CD14-positive monocyte (primary cell): ENCODE data around the gene LPO. TPM values are rescaled to one million over a fixed set of nuclear protein-coding genes. Genes with fewer than 3 reads are reported as not detected.

Experiments used
- DNase-seq, 3 donors: peaks; one replicate each; pipeline ENCODE4 v3.0.0-alpha.2; 2011 to 2022
- H2AFZ ChIP-seq: 2 replicates; pipeline ENCODE4 v1.6.0; 2012; ENCODE audit warnings: mild to moderate bottlenecking, low read depth, low read length, inconsistent platforms; ENCODE audit not compliant: insufficient read depth, poor library complexity, severe bottlenecking
- H3K27ac ChIP-seq, 2 donors: 1 replicate in 1 of 2; 2 replicates in 1 of 2; pipeline ENCODE4 v1.5.1; 2012 to 2013; ENCODE audit warnings: low read length in 2 of 2, control low read depth in 1 of 2, inconsistent platforms in 1 of 2, low read depth in 1 of 2, mild to moderate bottlenecking in 1 of 2
- H3K27me3 ChIP-seq, 2 donors: one replicate each; pipeline versions ENCODE4 v1.6.0 to v1.6.1; 2011 to 2013; ENCODE audit warnings: low read length in 2 of 2; ENCODE audit not compliant: control insufficient read depth in 2 of 2, insufficient read depth in 2 of 2
- H3K36me3 ChIP-seq, 2 donors: replicated peaks in 1 of 2; 1 replicate in 1 of 2; 2 replicates in 1 of 2; pipeline versions ENCODE4 v1.5.1 to v1.6.1; 2012 to 2013; ENCODE audit warnings: low read length in 2 of 2, control low read depth in 1 of 2, inconsistent platforms in 1 of 2, mild to moderate bottlenecking in 1 of 2; ENCODE audit not compliant: insufficient read depth in 2 of 2, control insufficient read depth in 1 of 2
- H3K4me1 ChIP-seq, 2 donors: 1 replicate in 1 of 2; 2 replicates in 1 of 2; pipeline versions ENCODE4 v1.5.1 to v1.6.1; 2012 to 2013; ENCODE audit warnings: low read length in 2 of 2, control low read depth in 1 of 2, inconsistent platforms in 1 of 2, mild to moderate bottlenecking in 1 of 2, moderate library complexity in 1 of 2; ENCODE audit not compliant: insufficient read depth in 2 of 2, control insufficient read depth in 1 of 2
- H3K4me2 ChIP-seq: replicated peaks from 2 replicates; pipeline ENCODE3; 2012; ENCODE audit warnings: low read length, moderate library complexity, mild to moderate bottlenecking; ENCODE audit not compliant: poor library complexity, severe bottlenecking; ENCODE audit errors: extremely low read depth
- H3K4me3 ChIP-seq, 3 experiments: fragments of 200-600 bp in 1 of 3; sonication (generic) in 1 of 3; replicated peaks in 1 of 3; 1 replicate in 2 of 3; 2 replicates in 1 of 3; pipeline ENCODE4 v1.5.1; 2011 to 2013; ENCODE audit warnings: low read length in 3 of 3, mild to moderate bottlenecking in 3 of 3, control low read depth in 2 of 3, low read depth in 2 of 3, inconsistent platforms in 1 of 3, moderate library complexity in 1 of 3
- H3K79me2 ChIP-seq: 2 replicates; pipeline ENCODE4 v1.6.0; 2012; ENCODE audit warnings: mild to moderate bottlenecking, control low read depth, inconsistent platforms, low read length, moderate library complexity; ENCODE audit not compliant: insufficient read depth
- H3K9ac ChIP-seq: 2 replicates; pipeline ENCODE4 v1.6.0; 2017; ENCODE audit warnings: low read length, mild to moderate bottlenecking; ENCODE audit not compliant: insufficient read depth, poor library complexity, severe bottlenecking
- H3K9me3 ChIP-seq, 2 donors: replicated peaks in 1 of 2; 1 replicate in 1 of 2; 2 replicates in 1 of 2; pipeline versions ENCODE4 v1.5.1 to v1.6.1; 2012 to 2013; ENCODE audit warnings: low read length in 2 of 2, control low read depth in 1 of 2; ENCODE audit not compliant: control insufficient read depth in 1 of 2, insufficient read depth in 1 of 2
- H4K20me1 ChIP-seq: 2 replicates; pipeline ENCODE4 v1.6.0; 2012; ENCODE audit warnings: mild to moderate bottlenecking, low read length, control low read depth, moderate library complexity; ENCODE audit not compliant: insufficient read depth
- H3K27ac Mint-ChIP-seq, 7 donors: one replicate each; pipeline ENCODE4 v1.8.0; 2020; ENCODE audit warnings: mild to moderate bottlenecking in 7 of 7, mixed read lengths in 7 of 7, moderate library complexity in 6 of 7, inconsistent platforms in 2 of 7
- H3K27me3 Mint-ChIP-seq, 3 donors: one replicate each; pipeline ENCODE4 v1.8.0; 2021 to 2022; ENCODE audit warnings: low read depth in 3 of 3, mild to moderate bottlenecking in 3 of 3, mixed read lengths in 3 of 3, moderate library complexity in 3 of 3, inconsistent platforms in 1 of 3
- H3K36me3 Mint-ChIP-seq, 2 donors: one replicate each; pipeline ENCODE4 v1.8.0; 2020; ENCODE audit warnings: mixed read lengths in 2 of 2, inconsistent platforms in 1 of 2, mild to moderate bottlenecking in 1 of 2
- H3K4me1 Mint-ChIP-seq: one replicate; pipeline ENCODE4 v1.8.0; 2020; ENCODE audit warnings: mild to moderate bottlenecking, mixed read lengths
- H3K4me3 Mint-ChIP-seq, 2 donors: one replicate each; pipeline ENCODE4 v1.8.0; 2020; ENCODE audit warnings: mild to moderate bottlenecking in 2 of 2, mixed read lengths in 2 of 2, moderate library complexity in 1 of 2
- H3K9me3 Mint-ChIP-seq, 7 donors: one replicate each; pipeline ENCODE4 v1.8.0; 2020 to 2022; ENCODE audit warnings: mixed read lengths in 7 of 7, mild to moderate bottlenecking in 6 of 7, moderate library complexity in 6 of 7, inconsistent platforms in 2 of 7
- CTCF ChIP-seq: fragments of 200-600 bp; IDR thresholded peaks from one replicate; pipeline ENCODE4 v1.8.0; 2022; ENCODE audit warnings: antibody characterized with exemption, mild to moderate bottlenecking
- WGBS: methylation state at CpG from one replicate; pipeline ENCODE4 v1.1.5; 2013; ENCODE audit warnings: missing lambda C conversion rate; ENCODE audit not compliant: insufficient coverage; 5-methylcytosine and 5-hydroxymethylcytosine counted together
- intact Hi-C, 2 donors: fragments of 100-400 bp; cut with micrococcal nuclease; formaldehyde crosslinking; loops; one replicate each; pipeline versions ENCODE4 v1.15.0 to v1.15.1; 2023
- polyA plus RNA-seq, 3 donors: library from polyadenylated mRNA; depleted of rRNA in 1 of 3; unstranded in 2 of 3; stranded (reverse) in 1 of 3; fragments of 300-500 nt in 2 of 3; fragments of >200 nt in 1 of 3; fragmentation: Illumina TruSeq in 2 of 3; gene quantifications; 1 replicate in 2 of 3; 2 replicates in 1 of 3; pipeline ENCODE4 v1.2.3, GENCODE V29; 2012 to 2021

The LPO gene
- polyA plus RNA-seq, 3 donors, result 0.04 to 0.43 TPM; not detected in 1

- WGBS, result 83% methylated on average over 1 of the region's 1 CpG
- TF ChIP-seq CTCF, result no peak
- no peaks in the 10 kb centered on the region for H3K27me3 Mint-ChIP-seq
- peaks cover 29 to 51% of the 10 kb centered on the region in 2 donors for H3K4me1 ChIP-seq
- no peaks in the 10 kb centered on the region for H4K20me1 ChIP-seq
- no peak overlapping the region for H3K9ac ChIP-seq
- H3K9me3 ChIP-seq, result peaks cover 0 to 4% of the 10 kb centered on the region in 2 donors
- peak overlapping the region in 5 of 7 donors; percentile 30 to 67 (median 54) for H3K27ac Mint-ChIP-seq
- no peak overlapping the region for H3K4me3 ChIP-seq
- peak overlapping the region in 1 of 2 donors; percentile 47 for H3K27ac ChIP-seq
- H2AFZ ChIP-seq, result no peak overlapping the region
- peaks cover 100% of the 10 kb centered on the region for H3K79me2 ChIP-seq
- H3K36me3 ChIP-seq, result no peaks in the 10 kb centered on the region
- intact Hi-C loops, result no loop called here
- peaks cover 0 to 2% (median 0%) of the 10 kb centered on the region in 7 donors for H3K9me3 Mint-ChIP-seq
- no peak for DNase-seq
- H3K4me1 Mint-ChIP-seq, result peaks cover 66% of the 10 kb centered on the region
- no peaks in the 10 kb centered on the region for H3K27me3 ChIP-seq
- H3K36me3 Mint-ChIP-seq, result no peaks in the 10 kb centered on the region
- H3K4me3 Mint-ChIP-seq, result no peak overlapping the region
- H3K4me2 ChIP-seq, result no peak overlapping the region
These were observed 55.6 kb downstream of the LPO start for GRCh38 chr17:58294034-58294433.

DNA sequence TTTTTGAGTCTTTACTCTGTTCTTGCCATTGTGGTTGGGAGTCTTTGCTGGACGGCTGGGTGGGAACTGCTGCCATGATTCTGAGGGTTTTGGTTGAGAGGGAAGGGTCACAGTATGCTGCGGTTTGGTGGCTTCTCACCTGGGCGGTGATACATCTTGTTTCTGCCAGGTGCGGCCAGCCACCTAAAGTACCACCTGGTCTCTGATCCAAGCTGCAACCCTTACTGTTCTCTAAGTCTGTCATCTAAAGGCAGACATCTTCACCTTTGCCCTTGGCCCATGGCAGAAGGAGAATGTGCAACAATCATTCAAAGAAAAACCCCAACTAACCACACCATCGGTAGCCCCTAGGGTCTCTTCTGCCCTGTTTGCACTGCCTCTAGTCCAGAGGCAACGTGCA lies 62.0 kb downstream of the LPO start:
- Histone ChIP-seq H3K27ac (peak overlapping the region in 1 of 2 donors; percentile 33), H3K4me2 (no peak overlapping the region), H3K27me3 (no peaks in the 10 kb centered on the region), H3K4me1 (peaks cover 46 to 58% of the 10 kb centered on the region in 2 donors), H3K9me3 (no peaks in the 10 kb centered on the region), H3K79me2 (peaks cover 92% of the 10 kb centered on the region), H4K20me1 (no peaks in the 10 kb centered on the region), H2AFZ (peak overlapping the region; percentile 8), H3K4me3 (no peak overlapping the region), H3K36me3 (no peaks in the 10 kb centered on the region), H3K9ac (no peak overlapping the region)
- Mint-ChIP-seq H3K27ac (peak overlapping the region in 3 of 7 donors; percentile 15 to 32 (median 21)), H3K4me3 (no peak overlapping the region), H3K9me3 (no peaks in the 10 kb centered on the region), H3K4me1 (peaks cover 69% of the 10 kb centered on the region), H3K27me3 (peaks cover 0 to 2% (median 0%) of the 10 kb centered on the region in 3 donors), H3K36me3 (peaks cover 8 to 12% of the 10 kb centered on the region in 2 donors)
- 79% methylated on average over 5 of the region's 6 CpGs for WGBS
- intact Hi-C loops, result no loop called here
- no peak for DNase-seq
- no peak for TF ChIP-seq CTCF
